NB4 (cell line): ENCODE measurements around the gene TUBB2B.

Experiments used
- CTCF ChIP-seq: IDR thresholded peaks from one replicate; pipeline ENCODE4 v1.5.1; 2012; ENCODE audit warnings: low read depth, low read length
- MAX ChIP-seq: IDR thresholded peaks from 2 replicates; pipeline ENCODE4 v1.6.1; 2011; ENCODE audit warnings: low read depth, low read length
- MYC ChIP-seq: IDR thresholded peaks from 2 replicates; pipeline ENCODE4 v1.6.1; 2011; ENCODE audit warnings: low read depth, low read length
- POLR2A ChIP-seq: IDR thresholded peaks from 2 replicates; pipeline ENCODE4 v1.6.1; 2011; ENCODE audit warnings: mild to moderate bottlenecking; ENCODE audit not compliant: insufficient read length; ENCODE audit errors: extremely low read depth

GRCh38 chr6:3247255-3248146 lies 20.0 kb upstream of the TUBB2B start:
- no peak for TF ChIP-seq CTCF
- no peak for TF ChIP-seq POLR2A
- TF ChIP-seq MYC = 0 out of 2 replicates have a peak, but pooled peaks have one; percentile 9
- no peak for TF ChIP-seq MAX
